ENCODE data around the gene NPM3. TPM values are rescaled to one million over a fixed set of nuclear protein-coding genes. Genes with fewer than 3 reads are reported as not detected.

Gene NPM3
- total RNA-seq = 35.1 TPM

- peak; percentile 70 for DNase-seq
Measured at GRCh38 chr10:101782811-101783735, at the start of gene NPM3. Gene NPM3, minus strand, starts transcription at chr10:101783446. Its CDS starts 56 bp downstream, at chr10:101783390.

- peak; percentile 4 for DNase-seq
Measured at GRCh38 chr10:101832325-101832771, 49.1 kb upstream of the NPM3 start.

GRCh38 chr10:101831169-101831811, 48.0 kb upstream of the NPM3 start:
- no peak for DNase-seq

- peak; percentile 96 for DNase-seq
Measured at GRCh38 chr10:101830322-101831168, 47.3 kb upstream of the NPM3 start.

GRCh38 chr10:101829561-101830315, 46.5 kb upstream of the NPM3 start:
- DNase-seq = peak; percentile 32

GRCh38 chr10:101828766-101829551, 45.7 kb upstream of the NPM3 start:
- DNase-seq = peak; percentile 2

GRCh38 chr10:101827919-101828600, 44.8 kb upstream of the NPM3 start:
- no peak for DNase-seq

- no peak for DNase-seq
Measured at GRCh38 chr10:101826852-101827434, 43.7 kb upstream of the NPM3 start.

GRCh38 chr10:101824736-101825135, 41.5 kb upstream of the NPM3 start:
- no peak for DNase-seq

- DNase-seq = no peak
Measured at GRCh38 chr10:101818872-101819633, 35.8 kb upstream of the NPM3 start.

GRCh38 chr10:101818119-101818871, 35.0 kb upstream of the NPM3 start, which contains the start of gene OGA:
Gene OGA, minus strand, starts transcription at chr10:101818444. Its CDS starts 422 bp downstream, at chr10:101818022.
- DNase-seq = peak; percentile 99

- DNase-seq = peak; percentile 88
Measured at GRCh38 chr10:101817337-101818118, 34.3 kb upstream of the NPM3 start.

- no peak for DNase-seq
Measured at GRCh38 chr10:101816913-101817336, 33.7 kb upstream of the NPM3 start.

- peak; percentile 46 for DNase-seq
Measured at GRCh38 chr10:101816376-101816775, 33.1 kb upstream of the NPM3 start.

- no peak for DNase-seq
Measured at GRCh38 chr10:101814466-101815071, 31.3 kb upstream of the NPM3 start.

- DNase-seq = no peak
Measured at GRCh38 chr10:101812606-101813005, 29.4 kb upstream of the NPM3 start.

GRCh38 chr10:101807158-101807557, 23.9 kb upstream of the NPM3 start:
- DNase-seq = no peak

All from skin of body (tissue), 2 donors.